Measurements from ENCODE around the gene IFNAR1. TPM values are rescaled to one million over a fixed set of nuclear protein-coding genes. Genes with fewer than 3 reads are reported as not detected.
A peak's percentile ranks its signal among the peaks of the same experiment; 100 is the strongest.

IFNAR1 gene
- total RNA-seq, result 10 to 100 TPM; 28.9 to 44.1 (median 31.9) TPM

- H3K36me3 ChIP-seq, result no peaks in the 10 kb centered on the region
- peak within 1 kb of the TSS; percentile 69 to 98 for H3K4me3 ChIP-seq
- peak within 1 kb of the TSS; percentile 87 to 98 (median 98) for H3K27ac ChIP-seq
- TF ChIP-seq EP300 (IDR thresholded peaks at IDR 0.05), result no peak
- peak; percentile 53 to 68 for TF ChIP-seq POLR2A (IDR thresholded peaks at IDR 0.05)
- peak in 1 of 4 experiments; percentile 27 for TF ChIP-seq CTCF (IDR thresholded peaks at IDR 0.05)
- TF ChIP-seq POLR2AphosphoS5 (IDR thresholded peaks at IDR 0.05), result peak; percentile 74
- peak; percentile 99 for ATAC-seq
- 0% methylated on average over 5 to 46 of the region's 86 CpGs for WGBS, 2 donors (ENCODE audit: low coverage in 1 of 2)
- no peaks in the 10 kb centered on the region for H3K27me3 ChIP-seq
- peaks cover 6 to 22% (median 20%) of the 10 kb centered on the region in 3 donors for H3K4me1 ChIP-seq
- no peaks in the 10 kb centered on the region for H3K9me3 ChIP-seq
Measured at GRCh38 chr21:33324291-33325221, at the start of gene IFNAR1. TSS of gene IFNAR1 (plus strand) at chr21:33324970. CDS start at chr21:33325056, 86 bp downstream.

DNA sequence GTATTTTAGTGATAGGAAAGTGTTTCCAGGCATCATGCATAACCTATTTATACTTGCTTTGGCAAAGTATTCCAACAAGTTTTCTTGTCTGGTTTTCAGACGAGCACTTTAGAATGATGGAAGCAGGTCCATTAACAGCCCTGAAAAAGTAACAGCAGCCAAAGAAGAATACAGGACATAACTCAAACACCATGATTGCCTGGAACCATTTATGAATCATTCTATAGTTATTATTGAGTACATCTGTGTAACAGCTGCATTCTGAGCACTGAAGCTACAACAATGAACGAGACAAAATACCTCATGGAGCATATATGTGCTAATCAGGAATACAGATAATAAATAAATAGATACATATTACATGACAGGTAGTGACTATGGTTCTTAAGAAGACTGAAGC lies 46.0 kb upstream of the IFNAR1 start:
- Histone ChIP-seq H3K9me3 (peaks cover 0 to 5% (median 0%) of the 10 kb centered on the region in 3 donors), H3K36me3 (peaks cover 0 to 88% of the 10 kb centered on the region in 2 donors), H3K4me1 (no peaks in the 10 kb centered on the region), H3K4me3 (no peak overlapping the region), H3K27ac (no peak overlapping the region), H3K27me3 (no peaks in the 10 kb centered on the region)
- TF ChIP-seq POLR2A (IDR thresholded peaks at IDR 0.05) (no peak), CTCF (IDR thresholded peaks at IDR 0.05) (no peak), EP300 (IDR thresholded peaks at IDR 0.05) (no peak), POLR2AphosphoS5 (IDR thresholded peaks at IDR 0.05) (no peak)
- ATAC-seq, result no peak
- WGBS, 2 donors (ENCODE audit: low coverage in 1 of 2), result 86 to 90% methylated on average over 2 of the region's 2 CpGs

DNA sequence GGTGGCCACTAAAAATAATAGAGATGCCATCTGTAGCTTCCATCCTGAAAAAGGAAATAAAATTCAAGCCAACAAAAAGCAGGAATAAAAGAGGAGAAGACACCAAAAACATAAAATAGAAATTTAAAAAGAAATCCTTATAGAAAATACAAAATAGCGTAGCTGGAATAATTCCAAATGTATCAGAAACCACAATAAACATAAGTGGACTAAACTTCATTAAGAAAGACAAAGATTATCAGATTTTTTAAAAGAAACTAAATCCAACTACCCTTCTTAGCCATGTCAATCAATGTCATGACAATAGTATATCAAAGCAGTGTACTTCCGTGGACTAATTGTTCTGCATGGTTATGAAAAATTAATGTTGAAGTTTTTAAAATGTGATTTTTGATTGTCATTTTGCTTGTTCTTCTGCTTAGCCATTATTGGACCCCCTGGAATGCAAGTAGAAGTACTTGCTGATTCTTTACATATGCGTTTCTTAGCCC lies 45.4 kb upstream of the IFNAR1 start:
- Histone ChIP-seq H3K4me3 (no peak overlapping the region), H3K27ac (no peak overlapping the region), H3K4me1 (no peaks in the 10 kb centered on the region), H3K36me3 (peaks cover 0 to 88% of the 10 kb centered on the region in 2 donors), H3K27me3 (no peaks in the 10 kb centered on the region), H3K9me3 (peaks cover 0 to 5% (median 0%) of the 10 kb centered on the region in 3 donors)
- 96 to 100% methylated on average over 2 to 3 of the region's 3 CpGs for WGBS, 2 donors (ENCODE audit: low coverage in 1 of 2)
- no peak for ATAC-seq
- TF ChIP-seq CTCF (IDR thresholded peaks at IDR 0.05), result no peak
- no peak for TF ChIP-seq EP300 (IDR thresholded peaks at IDR 0.05)
- TF ChIP-seq POLR2AphosphoS5 (IDR thresholded peaks at IDR 0.05), result no peak
- TF ChIP-seq POLR2A (IDR thresholded peaks at IDR 0.05), result no peak

GRCh38 chr21:33281096-33281652 lies 43.6 kb upstream of the IFNAR1 start:
- no peak for TF ChIP-seq EP300 (IDR thresholded peaks at IDR 0.05)
- TF ChIP-seq CTCF (IDR thresholded peaks at IDR 0.05), result no peak
- TF ChIP-seq POLR2AphosphoS5 (IDR thresholded peaks at IDR 0.05), result no peak
- TF ChIP-seq POLR2A (IDR thresholded peaks at IDR 0.05), result no peak

More at GRCh38 chr21:33281096-33281652, 43.6 kb upstream of the IFNAR1 start:
- Histone ChIP-seq H3K27me3 (no peaks in the 10 kb centered on the region), H3K36me3 (peaks cover 0 to 90% of the 10 kb centered on the region in 2 donors), H3K4me3 (no peak overlapping the region), H3K27ac (no peak overlapping the region), H3K4me1 (peaks cover 0 to 7% (median 0%) of the 10 kb centered on the region in 3 donors), H3K9me3 (peaks cover 0 to 5% (median 0%) of the 10 kb centered on the region in 3 donors)
- 82 to 83% methylated on average over 1 to 5 of the region's 6 CpGs for WGBS, 2 donors (ENCODE audit: low coverage in 1 of 2)
- no peak for ATAC-seq
